Pancreas (tissue), 10 donors: ENCODE results near the gene CDKAL1. TPM values are rescaled to one million over a fixed set of nuclear protein-coding genes. Genes with fewer than 3 reads are reported as not detected.

ENCODE experiments used
- ATAC-seq, 4 donors: fragments of 200-7000 bp; cut with Tn5 transposase; one replicate each; pipeline versions ENCODE4 v1.8.0 to v1.9.1; 2020; ENCODE audit warnings: mild to moderate bottlenecking in 4 of 4, moderate library complexity in 4 of 4
- DNase-seq, 6 donors: peaks; one replicate each; pipeline ENCODE4 v3.0.0-alpha.2; 2020
- FAIRE-seq: peaks from 2 replicates; lab custom pipeline; 2012; peaks lifted over from hg19 to GRCh38; lab: Jason Lieb, UNC
- H3K27ac ChIP-seq, 4 donors: fragments of 200-600 bp; sonication (generic); 1 replicate in 3 of 4; 2 replicates in 1 of 4; pipeline versions ENCODE4 v1.5.0 to v1.8.0; 2020
- H3K27me3 ChIP-seq, 4 donors: fragments of 200-600 bp; one replicate each; pipeline ENCODE4 v1.8.0; 2021
- H3K36me3 ChIP-seq, 3 donors: fragments of 200-600 bp; sonication (generic) in 1 of 3; one replicate each; pipeline versions ENCODE4 v1.5.0 to v1.8.0; 2020 to 2021
- H3K4me1 ChIP-seq, 3 donors: fragments of 200-600 bp; one replicate each; pipeline ENCODE4 v1.8.0; 2021
- H3K4me3 ChIP-seq, 4 donors: fragments of 200-600 bp; sonication (generic) in 2 of 4; one replicate each; pipeline versions ENCODE4 v1.5.0 to v1.8.0; 2020 to 2021
- H3K9me3 ChIP-seq, 4 donors: fragments of 200-600 bp; one replicate each; pipeline ENCODE4 v1.8.0; 2021
- CTCF ChIP-seq, 4 donors: fragments of 200-600 bp; sonication (generic) in 3 of 4; IDR thresholded peaks; one replicate each; pipeline versions ENCODE4 v1.5.0 to v1.8.0; 2021; ENCODE audit warnings: antibody characterized with exemption in 4 of 4
- WGBS, 2 donors: extraction: QIAGEN DNeasy Blood & Tissue Kit; methylation state at CpG; one replicate each; pipeline ENCODE4 v1.1.7; 2013; 5-methylcytosine and 5-hydroxymethylcytosine counted together
- intact Hi-C, 3 donors: fragments of 100-400 bp; cut with DNase I; formaldehyde crosslinking; loops; one replicate each; pipeline versions ENCODE4 v1.11.1 to v1.14.2; 2022
- polyA plus RNA-seq, 2 donors: library from polyadenylated mRNA; stranded (reverse); fragments of 200-250 nt; gene quantifications; one replicate each; pipeline ENCODE4 v1.2.3, GENCODE V29; 2013
- total RNA-seq, 6 donors: library from RNA; stranded (reverse); fragmentation: NEBNext Ultra II Directional in 4 of 6; extraction: Animal tissue kit (Norgen Biotek cat#: 25700) in 4 of 6; gene quantifications; one replicate each; pipeline versions ENCODE4 v1.2.1 to v1.2.4, GENCODE V29; 2021 to 2023
- donor health status: healthy with polysubstance abuse.
- donor health status: DM: no; HTN: no; CAD: no; lungs with moderate emphysema.
- donor health status: DM: no; HTN: no; CAD: no.
- donor health status: control.
- donor health status: control.
- donor health status: Bipolar disorder and iron deficiency.
- donor health status: DM: yes; HTN: yes; CAD: no.
- donor health status: DM: no; HTN: no; CAD: no.
- donor health status: DM: no; HTN: no; CAD: no.
- donor health status: DM: yes; HTN: yes; CAD: no.

Gene CDKAL1
- total and polyA plus RNA-seq, 8 donors = 3.3 to 11.7 (median 8.2) TPM

GRCh38 chr6:20669571-20670314 is 135.5 kb downstream of the CDKAL1 start:
- 88 to 91% methylated on average over 6 of the region's 6 CpGs for WGBS, 2 donors
- no peaks in the 10 kb centered on the region for H3K4me1 ChIP-seq
- no peak for TF ChIP-seq CTCF (IDR thresholded peaks at IDR 0.05)
- H3K27me3 ChIP-seq = no peaks in the 10 kb centered on the region
- intact Hi-C loops = no loop called here
- H3K9me3 ChIP-seq = no peaks in the 10 kb centered on the region
- no peak for ATAC-seq
- H3K36me3 ChIP-seq = no peaks in the 10 kb centered on the region
- no peak for FAIRE-seq
- no peak overlapping the region for H3K27ac ChIP-seq
- no peak for DNase-seq
- H3K4me3 ChIP-seq = no peak overlapping the region

- intact Hi-C loops = no loop called here
- FAIRE-seq (no peak), ATAC-seq (no peak), DNase-seq (no peak)
- TF ChIP-seq CTCF (IDR thresholded peaks at IDR 0.05) = no peak
- Histone ChIP-seq H3K9me3 (no peaks in the 10 kb centered on the region), H3K4me1 (no peaks in the 10 kb centered on the region), H3K36me3 (no peaks in the 10 kb centered on the region), H3K27ac (no peak overlapping the region), H3K4me3 (no peak overlapping the region), H3K27me3 (no peaks in the 10 kb centered on the region)
- 91 to 95% methylated on average over 2 of the region's 2 CpGs for WGBS, 2 donors
These were observed 136.5 kb downstream of the CDKAL1 start for GRCh38 chr6:20670750-20671149.

- intact Hi-C loops = no loop called here
- Histone ChIP-seq H3K4me3 (no peak overlapping the region), H3K4me1 (no peaks in the 10 kb centered on the region), H3K36me3 (no peaks in the 10 kb centered on the region), H3K27ac (no peak overlapping the region), H3K9me3 (no peaks in the 10 kb centered on the region), H3K27me3 (no peaks in the 10 kb centered on the region)
- 93 to 94% methylated on average over 2 of the region's 2 CpGs for WGBS, 2 donors
- DNase-seq = no peak
- no peak for FAIRE-seq
- no peak for TF ChIP-seq CTCF (IDR thresholded peaks at IDR 0.05)
- ATAC-seq = no peak
These were observed 137.8 kb downstream of the CDKAL1 start for GRCh38 chr6:20672038-20672437.

- Histone ChIP-seq H3K27ac (no peak overlapping the region), H3K4me3 (no peak overlapping the region), H3K4me1 (no peaks in the 10 kb centered on the region), H3K36me3 (no peaks in the 10 kb centered on the region), H3K9me3 (no peaks in the 10 kb centered on the region), H3K27me3 (no peaks in the 10 kb centered on the region)
- FAIRE-seq (no peak), DNase-seq (no peak), ATAC-seq (no peak)
- TF ChIP-seq CTCF (IDR thresholded peaks at IDR 0.05) = no peak
- 95 to 99% methylated on average over 4 of the region's 4 CpGs for WGBS, 2 donors
- intact Hi-C loops = no loop called here
These were observed 139.2 kb downstream of the CDKAL1 start for GRCh38 chr6:20673458-20673857.

- Histone ChIP-seq H3K9me3 (no peaks in the 10 kb centered on the region), H3K4me3 (no peak overlapping the region), H3K4me1 (no peaks in the 10 kb centered on the region), H3K36me3 (no peaks in the 10 kb centered on the region), H3K27ac (no peak overlapping the region), H3K27me3 (no peaks in the 10 kb centered on the region)
- no peak for FAIRE-seq
- WGBS, 2 donors = 43 to 49% methylated on average over 1 of the region's 1 CpG
- intact Hi-C loops = no loop called here
- no peak for DNase-seq
- no peak for TF ChIP-seq CTCF (IDR thresholded peaks at IDR 0.05)
- ATAC-seq = no peak
These were observed 140.4 kb downstream of the CDKAL1 start for GRCh38 chr6:20674664-20675063.
